ENCODE measurements around the gene CHIA.
"Not testable (repeated sequence)": the region's sequence is repeated elsewhere in the genome, so short reads cannot be mapped to it uniquely, and the experiment has no call there.

The CHIA gene

GRCh38 chr1:111302374-111302773 lies 11.7 kb downstream of the CHIA start:
- DNase-seq (ENCODE audit: low read depth), result no peak
- H3K4me3 ChIP-seq (ENCODE audit: low read depth, low read length), result no peak overlapping the region
- TF ChIP-seq CTCF (IDR thresholded peaks at IDR 0.05; ENCODE audit: control insufficient read depth, extremely low read depth, insufficient read depth), result no peak

DNA sequence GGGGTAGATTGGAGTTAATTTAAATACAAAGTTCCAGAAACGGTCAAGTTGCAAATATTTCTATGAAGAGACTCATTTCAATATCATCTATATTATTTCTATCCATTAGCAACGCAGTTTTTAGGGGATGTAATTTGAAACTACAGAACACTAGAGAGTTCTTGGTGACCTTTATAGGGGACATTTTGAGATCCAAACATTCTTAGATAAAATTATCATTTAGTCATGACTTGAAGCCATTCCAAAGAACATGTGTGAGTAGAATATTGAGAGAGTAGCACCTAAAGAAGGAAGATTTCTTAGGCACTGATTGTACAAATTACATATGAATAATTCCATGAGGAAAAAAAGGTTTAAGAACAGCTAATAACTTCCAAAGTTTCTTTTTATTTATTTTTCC lies 19.0 kb downstream of the CHIA start:
- H3K4me3 ChIP-seq (ENCODE audit: low read depth, low read length), result no peak overlapping the region
- no peak for DNase-seq (ENCODE audit: low read depth)
- no peak for TF ChIP-seq CTCF (IDR thresholded peaks at IDR 0.05; ENCODE audit: control insufficient read depth, extremely low read depth, insufficient read depth)

- no peak for DNase-seq (ENCODE audit: low read depth)
- TF ChIP-seq CTCF (IDR thresholded peaks at IDR 0.05; ENCODE audit: control insufficient read depth, extremely low read depth, insufficient read depth), result no peak
- no peak overlapping the region for H3K4me3 ChIP-seq (ENCODE audit: low read depth, low read length)
Measured at GRCh38 chr1:111318523-111318922, 27.9 kb downstream of the CHIA start.

DNA sequence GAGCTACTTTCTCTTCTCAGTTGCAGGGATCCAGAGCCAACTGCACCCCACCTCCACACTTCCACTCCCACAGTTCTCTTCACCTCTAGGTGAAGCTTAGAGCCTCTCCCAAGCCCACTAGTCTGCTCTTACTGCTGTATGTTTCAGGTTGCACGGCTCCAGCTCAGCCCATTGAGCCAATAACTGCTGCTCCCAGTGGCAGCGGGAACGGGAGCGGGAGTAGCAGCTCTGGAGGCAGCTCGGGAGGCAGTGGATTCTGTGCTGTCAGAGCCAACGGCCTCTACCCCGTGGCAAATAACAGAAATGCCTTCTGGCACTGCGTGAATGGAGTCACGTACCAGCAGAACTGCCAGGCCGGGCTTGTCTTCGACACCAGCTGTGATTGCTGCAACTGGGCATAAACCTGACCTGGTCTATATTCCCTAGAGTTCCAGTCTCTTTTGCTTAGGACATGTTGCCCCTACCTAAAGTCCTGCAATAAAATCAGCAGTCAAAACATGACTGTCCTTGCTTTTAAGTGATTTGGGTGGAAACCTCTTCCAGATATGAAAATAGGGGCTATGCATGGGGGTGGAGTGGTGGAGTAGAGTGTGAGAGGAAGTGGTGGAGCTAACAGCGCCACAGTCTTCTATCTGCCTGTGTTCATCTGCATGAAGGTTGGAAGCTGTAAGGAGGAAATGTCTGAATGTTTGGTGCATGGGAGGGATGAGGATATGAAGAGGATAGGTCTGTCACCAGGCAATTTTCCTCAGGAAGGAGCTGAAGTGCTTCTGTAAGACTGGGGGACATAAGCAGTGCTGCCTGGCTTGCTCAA lies 29.6 kb downstream of the CHIA start:
- no peak for DNase-seq (ENCODE audit: low read depth)
- TF ChIP-seq CTCF (IDR thresholded peaks at IDR 0.05; ENCODE audit: control insufficient read depth, extremely low read depth, insufficient read depth), result no peak
- H3K4me3 ChIP-seq (ENCODE audit: low read depth, low read length), result no peak overlapping the region

DNA sequence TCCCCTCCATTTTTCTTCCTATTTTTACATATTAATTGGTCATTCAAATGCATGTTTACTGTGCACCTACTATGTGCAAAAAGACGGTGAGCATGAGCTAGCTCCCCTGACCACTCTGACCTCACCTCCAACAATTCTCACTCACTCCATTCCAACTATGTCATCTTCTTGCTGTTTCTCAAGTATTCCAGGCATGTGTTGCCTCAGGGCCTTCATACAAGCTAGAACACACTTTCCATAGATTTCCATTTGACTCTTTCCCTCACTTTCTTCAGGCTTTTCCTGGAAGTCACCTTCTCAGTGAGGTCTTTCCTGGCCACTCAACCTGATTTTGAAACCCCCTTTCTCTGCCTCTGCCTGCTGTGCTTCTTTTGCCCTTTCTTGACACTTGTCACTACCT lies 32.6 kb downstream of the CHIA start:
- no peak for TF ChIP-seq CTCF (IDR thresholded peaks at IDR 0.05; ENCODE audit: control insufficient read depth, extremely low read depth, insufficient read depth)
- no peak overlapping the region for H3K4me3 ChIP-seq (ENCODE audit: low read depth, low read length)
- no peak for DNase-seq (ENCODE audit: low read depth)

- no peak for DNase-seq (ENCODE audit: low read depth)
- TF ChIP-seq CTCF (IDR thresholded peaks at IDR 0.05; ENCODE audit: control insufficient read depth, extremely low read depth, insufficient read depth), result no peak
Measured at GRCh38 chr1:111332190-111332589, 41.5 kb downstream of the CHIA start.

GRCh38 chr1:111334169-111334568 lies 43.5 kb downstream of the CHIA start:
- DNase-seq (ENCODE audit: low read depth), result peak; percentile 42
- no peak overlapping the region for H3K4me3 ChIP-seq (ENCODE audit: low read depth, low read length)
- peak; percentile 82 for TF ChIP-seq CTCF (IDR thresholded peaks at IDR 0.05; ENCODE audit: control insufficient read depth, extremely low read depth, insufficient read depth)

More at GRCh38 chr1:111332190-111332589, 41.5 kb downstream of the CHIA start:
- no peak overlapping the region for H3K4me3 ChIP-seq (ENCODE audit: low read depth, low read length)

- not testable (repeated sequence) for DNase-seq (ENCODE audit: low read depth)
Measured at GRCh38 chr1:111335214-111335877, 44.7 kb downstream of the CHIA start.

GRCh38 chr1:111338849-111339248 lies 48.2 kb downstream of the CHIA start:
- not testable (repeated sequence) for H3K4me3 ChIP-seq (ENCODE audit: low read depth, low read length); DNase-seq (ENCODE audit: low read depth)

More at GRCh38 chr1:111335214-111335877, 44.7 kb downstream of the CHIA start:
- H3K4me3 ChIP-seq (ENCODE audit: low read depth, low read length), result not testable (repeated sequence)

Measured in LNCaP clone FGC (cell line).